WTC11 (cell line): ENCODE results near the gene COL18A1.

ENCODE experiments used
- ELF4 ChIP-seq: sonication (generic); formaldehyde crosslinking; IDR thresholded peaks from 2 replicates; pipeline ENCODE4 v1.8.1; 2022; ENCODE audit warnings: low read depth, mild to moderate bottlenecking, moderate library complexity, missing genetic modification reagents
- ESRRA ChIP-seq: sonication (generic); formaldehyde crosslinking; IDR thresholded peaks from 2 replicates; pipeline ENCODE4 v1.8.1; 2022; ENCODE audit warnings: mild to moderate bottlenecking, missing genetic modification reagents, borderline replicate concordance
- ETV6 ChIP-seq: sonication (generic); formaldehyde crosslinking; IDR thresholded peaks from 2 replicates; pipeline ENCODE4 v1.8.1; 2022; ENCODE audit warnings: mild to moderate bottlenecking, missing genetic modification reagents
- GABPB1 ChIP-seq: sonication (generic); formaldehyde crosslinking; IDR thresholded peaks from 2 replicates; pipeline ENCODE4 v1.8.1; 2023; ENCODE audit warnings: mild to moderate bottlenecking, missing genetic modification reagents
- JUN ChIP-seq: sonication (generic); formaldehyde crosslinking; IDR thresholded peaks from 2 replicates; pipeline ENCODE4 v1.8.0; 2023; ENCODE audit warnings: mild to moderate bottlenecking, missing genetic modification reagents
- MAX ChIP-seq: sonication (generic); formaldehyde crosslinking; IDR thresholded peaks from 2 replicates; pipeline ENCODE4 v1.8.0; 2022; ENCODE audit warnings: mild to moderate bottlenecking, missing genetic modification reagents
- MLX ChIP-seq: sonication (generic); formaldehyde crosslinking; IDR thresholded peaks from 2 replicates; pipeline ENCODE4 v1.8.1; 2023; ENCODE audit warnings: mild to moderate bottlenecking, missing genetic modification reagents, moderate library complexity
- NFE2L1 ChIP-seq: sonication (generic); formaldehyde crosslinking; IDR thresholded peaks from 2 replicates; pipeline ENCODE4 v1.8.1; 2023; ENCODE audit warnings: missing genetic modification reagents
- NR3C1 ChIP-seq: sonication (generic); formaldehyde crosslinking; conservative IDR thresholded peaks from 2 replicates; pipeline ENCODE4 v1.8.1; 2023; ENCODE audit warnings: low read depth, mild to moderate bottlenecking, missing genetic modification reagents
- TEAD4 ChIP-seq: sonication (generic); formaldehyde crosslinking; IDR thresholded peaks from 2 replicates; pipeline ENCODE4 v1.8.0; 2022; ENCODE audit warnings: mild to moderate bottlenecking, missing genetic modification reagents
- ZNF281 ChIP-seq: sonication (generic); formaldehyde crosslinking; IDR thresholded peaks from 2 replicates; pipeline ENCODE4 v1.8.0; 2023; ENCODE audit warnings: mild to moderate bottlenecking, missing genetic modification reagents
- TF ChIP-seq, protein P1 (sequence below): fragments of 200-600 bp; IDR thresholded peaks from 2 replicates; pipeline ENCODE4 v1.8.0; 2022; ENCODE audit warnings: antibody characterized with exemption
- TF ChIP-seq, protein P2 (sequence below): sonication (generic); formaldehyde crosslinking; IDR thresholded peaks from 2 replicates; pipeline ENCODE4 v1.8.1; 2022; ENCODE audit warnings: mild to moderate bottlenecking, missing genetic modification reagents, moderate library complexity, borderline replicate concordance
- TF ChIP-seq, protein P3 (sequence below): sonication (generic); formaldehyde crosslinking; IDR thresholded peaks from 2 replicates; pipeline ENCODE4 v1.8.1; 2022; ENCODE audit warnings: mild to moderate bottlenecking, moderate library complexity, missing genetic modification reagents

DNA sequence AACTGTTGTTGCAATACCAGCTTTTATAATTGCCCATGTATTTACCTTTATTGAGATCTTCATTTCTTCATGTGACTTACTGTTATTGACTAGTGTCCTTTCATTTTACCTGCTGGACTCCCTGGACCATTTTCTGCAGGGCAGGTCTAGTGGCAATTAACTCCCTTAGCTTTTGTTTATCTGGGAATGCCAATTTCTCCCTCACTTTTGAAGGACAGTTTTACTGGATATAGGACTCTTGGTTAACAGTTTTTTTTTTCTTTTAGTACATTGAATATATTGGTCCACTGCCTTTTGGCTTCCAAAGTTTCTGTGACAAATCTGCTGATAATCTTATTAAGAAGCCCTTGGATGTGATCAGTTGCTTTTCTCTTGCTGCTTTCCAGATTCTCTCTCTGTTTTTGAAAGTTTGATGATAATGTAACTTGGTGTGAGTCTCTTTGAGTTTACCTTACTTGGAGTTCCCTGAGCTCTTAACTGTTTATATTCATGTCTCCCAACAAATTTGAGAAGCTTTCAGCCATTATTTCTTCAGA lies 56.9 kb downstream of the COL18A1 start:
- TF ChIP-seq, protein P1, sequence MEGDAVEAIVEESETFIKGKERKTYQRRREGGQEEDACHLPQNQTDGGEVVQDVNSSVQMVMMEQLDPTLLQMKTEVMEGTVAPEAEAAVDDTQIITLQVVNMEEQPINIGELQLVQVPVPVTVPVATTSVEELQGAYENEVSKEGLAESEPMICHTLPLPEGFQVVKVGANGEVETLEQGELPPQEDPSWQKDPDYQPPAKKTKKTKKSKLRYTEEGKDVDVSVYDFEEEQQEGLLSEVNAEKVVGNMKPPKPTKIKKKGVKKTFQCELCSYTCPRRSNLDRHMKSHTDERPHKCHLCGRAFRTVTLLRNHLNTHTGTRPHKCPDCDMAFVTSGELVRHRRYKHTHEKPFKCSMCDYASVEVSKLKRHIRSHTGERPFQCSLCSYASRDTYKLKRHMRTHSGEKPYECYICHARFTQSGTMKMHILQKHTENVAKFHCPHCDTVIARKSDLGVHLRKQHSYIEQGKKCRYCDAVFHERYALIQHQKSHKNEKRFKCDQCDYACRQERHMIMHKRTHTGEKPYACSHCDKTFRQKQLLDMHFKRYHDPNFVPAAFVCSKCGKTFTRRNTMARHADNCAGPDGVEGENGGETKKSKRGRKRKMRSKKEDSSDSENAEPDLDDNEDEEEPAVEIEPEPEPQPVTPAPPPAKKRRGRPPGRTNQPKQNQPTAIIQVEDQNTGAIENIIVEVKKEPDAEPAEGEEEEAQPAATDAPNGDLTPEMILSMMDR = no peak
- no peak for TF ChIP-seq MAX (CRISPR knock-in tag)
- no peak for TF ChIP-seq ELF4 (CRISPR knock-in tag)
- TF ChIP-seq, protein P2, sequence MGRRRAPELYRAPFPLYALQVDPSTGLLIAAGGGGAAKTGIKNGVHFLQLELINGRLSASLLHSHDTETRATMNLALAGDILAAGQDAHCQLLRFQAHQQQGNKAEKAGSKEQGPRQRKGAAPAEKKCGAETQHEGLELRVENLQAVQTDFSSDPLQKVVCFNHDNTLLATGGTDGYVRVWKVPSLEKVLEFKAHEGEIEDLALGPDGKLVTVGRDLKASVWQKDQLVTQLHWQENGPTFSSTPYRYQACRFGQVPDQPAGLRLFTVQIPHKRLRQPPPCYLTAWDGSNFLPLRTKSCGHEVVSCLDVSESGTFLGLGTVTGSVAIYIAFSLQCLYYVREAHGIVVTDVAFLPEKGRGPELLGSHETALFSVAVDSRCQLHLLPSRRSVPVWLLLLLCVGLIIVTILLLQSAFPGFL (CRISPR knock-in tag) = no peak
- TF ChIP-seq, protein P3, sequence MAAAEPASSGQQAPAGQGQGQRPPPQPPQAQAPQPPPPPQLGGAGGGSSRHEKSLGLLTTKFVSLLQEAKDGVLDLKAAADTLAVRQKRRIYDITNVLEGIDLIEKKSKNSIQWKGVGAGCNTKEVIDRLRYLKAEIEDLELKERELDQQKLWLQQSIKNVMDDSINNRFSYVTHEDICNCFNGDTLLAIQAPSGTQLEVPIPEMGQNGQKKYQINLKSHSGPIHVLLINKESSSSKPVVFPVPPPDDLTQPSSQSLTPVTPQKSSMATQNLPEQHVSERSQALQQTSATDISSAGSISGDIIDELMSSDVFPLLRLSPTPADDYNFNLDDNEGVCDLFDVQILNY (CRISPR knock-in tag) = no peak
- TF ChIP-seq GABPB1 (CRISPR knock-in tag) = no peak
- no peak for TF ChIP-seq JUN
- no peak for TF ChIP-seq NR3C1 (CRISPR knock-in tag)
- no peak for TF ChIP-seq TEAD4 (CRISPR knock-in tag)
- no peak for TF ChIP-seq ZNF281 (CRISPR knock-in tag)
- no peak for TF ChIP-seq ETV6 (CRISPR knock-in tag)
- no peak for TF ChIP-seq MLX (CRISPR knock-in tag)
- no peak for TF ChIP-seq ESRRA (CRISPR knock-in tag)
- no peak for TF ChIP-seq NFE2L1 (CRISPR knock-in tag)
